ENCODE data around the gene CTBS. TPM values are rescaled to one million over a fixed set of nuclear protein-coding genes. Genes with fewer than 3 reads are reported as not detected.

CTBS gene
- total RNA-seq, 1 donor from 2014 or later: 11.5 TPM

DNA sequence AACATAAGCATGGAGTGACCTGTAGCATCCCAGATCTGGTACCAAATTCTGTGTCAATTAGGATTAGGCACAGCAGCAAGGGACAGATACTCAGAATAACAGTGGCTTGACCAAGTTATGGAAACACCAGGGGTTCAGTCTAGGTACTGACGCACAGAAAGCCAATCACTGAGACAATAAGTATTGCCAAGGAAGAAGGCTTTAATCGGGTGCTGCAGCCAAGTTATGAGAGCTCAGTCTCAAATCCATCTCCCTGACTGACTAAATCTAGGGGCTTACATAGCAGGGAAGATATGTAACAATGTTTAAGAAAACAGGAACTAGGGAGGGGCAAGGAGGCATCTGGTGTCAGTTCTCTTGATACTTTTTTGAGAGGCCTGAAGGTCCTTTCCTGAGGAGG is 39.6 kb upstream of the CTBS start:
- TF ChIP-seq EZH2 (IDR thresholded peaks at IDR 0.05) (no peak), EZH2phosphoT487 (IDR thresholded peaks at IDR 0.05) (no peak)
- TF ChIP-seq, protein P1, sequence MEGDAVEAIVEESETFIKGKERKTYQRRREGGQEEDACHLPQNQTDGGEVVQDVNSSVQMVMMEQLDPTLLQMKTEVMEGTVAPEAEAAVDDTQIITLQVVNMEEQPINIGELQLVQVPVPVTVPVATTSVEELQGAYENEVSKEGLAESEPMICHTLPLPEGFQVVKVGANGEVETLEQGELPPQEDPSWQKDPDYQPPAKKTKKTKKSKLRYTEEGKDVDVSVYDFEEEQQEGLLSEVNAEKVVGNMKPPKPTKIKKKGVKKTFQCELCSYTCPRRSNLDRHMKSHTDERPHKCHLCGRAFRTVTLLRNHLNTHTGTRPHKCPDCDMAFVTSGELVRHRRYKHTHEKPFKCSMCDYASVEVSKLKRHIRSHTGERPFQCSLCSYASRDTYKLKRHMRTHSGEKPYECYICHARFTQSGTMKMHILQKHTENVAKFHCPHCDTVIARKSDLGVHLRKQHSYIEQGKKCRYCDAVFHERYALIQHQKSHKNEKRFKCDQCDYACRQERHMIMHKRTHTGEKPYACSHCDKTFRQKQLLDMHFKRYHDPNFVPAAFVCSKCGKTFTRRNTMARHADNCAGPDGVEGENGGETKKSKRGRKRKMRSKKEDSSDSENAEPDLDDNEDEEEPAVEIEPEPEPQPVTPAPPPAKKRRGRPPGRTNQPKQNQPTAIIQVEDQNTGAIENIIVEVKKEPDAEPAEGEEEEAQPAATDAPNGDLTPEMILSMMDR (IDR thresholded peaks at IDR 0.05): no peak
- H3K9me3 Mint-ChIP-seq: peaks cover 35% of the 10 kb centered on the region
- peaks cover 3% of the 10 kb centered on the region for H3K36me3 Mint-ChIP-seq

DNA sequence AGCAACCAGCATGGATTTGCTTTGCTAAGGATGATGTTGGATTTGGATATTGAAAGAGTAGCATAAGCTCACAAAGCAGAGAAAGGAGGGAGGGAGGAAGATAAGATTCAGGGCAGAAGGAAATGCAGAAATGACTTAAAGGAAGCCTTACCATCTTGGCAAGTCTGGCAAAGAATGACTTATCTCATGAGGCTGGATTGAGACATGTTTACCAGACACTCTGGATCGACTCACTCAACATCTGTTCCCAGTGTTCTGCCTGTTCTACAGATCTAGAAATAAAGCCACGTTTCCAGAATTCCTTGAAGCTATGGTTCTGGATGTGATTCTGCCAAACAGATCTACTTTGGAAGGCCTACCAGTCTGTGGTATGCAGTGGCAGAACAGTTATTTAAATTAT is 38.8 kb upstream of the CTBS start:
- peaks cover 20% of the 10 kb centered on the region for H3K4me1 ChIP-seq
- no peak overlapping the region for H3K9ac ChIP-seq
- H3K27ac ChIP-seq: peak overlapping the region; percentile 99
- Mint-ChIP-seq H3K4me3 (no peak overlapping the region), H3K9me3 (peaks cover 35% of the 10 kb centered on the region), H3K27me3 (ENCODE audit: insufficient read depth, low read depth) (no peaks in the 10 kb centered on the region), H3K27ac (no peak overlapping the region), H3K4me1 (peaks cover 8% of the 10 kb centered on the region), H3K36me3 (peaks cover 3% of the 10 kb centered on the region)
- H3F3A ChIP-seq (ENCODE audit: low read depth): peaks cover 34% of the 10 kb centered on the region
- no peaks in the 10 kb centered on the region for H3K27me3 ChIP-seq
- no peak overlapping the region for H3K4me3 ChIP-seq
- TF ChIP-seq, protein P1 (IDR thresholded peaks at IDR 0.05): no peak
- TF ChIP-seq EZH2 (IDR thresholded peaks at IDR 0.05) (no peak), EZH2phosphoT487 (IDR thresholded peaks at IDR 0.05) (no peak)
- peaks cover 17% of the 10 kb centered on the region for H3K36me3 ChIP-seq
- no peak for DNase-seq (ENCODE audit: low spot score)
- H4K20me1 ChIP-seq (ENCODE audit: low read depth): no peaks in the 10 kb centered on the region
- H3K79me2 ChIP-seq (ENCODE audit: low read depth): no peaks in the 10 kb centered on the region
- H3K9me3 ChIP-seq (ENCODE audit: low read depth): peaks cover 23% of the 10 kb centered on the region
- H2AFZ ChIP-seq (replicated peaks): no peak overlapping the region
- peak overlapping the region; percentile 29 for H3K4me2 ChIP-seq

More for the DNA sequence above, 39.6 kb upstream of the CTBS start:
- Histone ChIP-seq H3K4me1 (peaks cover 20% of the 10 kb centered on the region), H3K36me3 (peaks cover 17% of the 10 kb centered on the region), H3K4me3 (no peak overlapping the region), H3K4me2 (no peak overlapping the region), H3K27ac (no peak overlapping the region), H3F3A (ENCODE audit: low read depth) (peaks cover 34% of the 10 kb centered on the region), H3K9me3 (ENCODE audit: low read depth) (peaks cover 23% of the 10 kb centered on the region), H2AFZ (replicated peaks) (no peak overlapping the region), H3K9ac (no peak overlapping the region), H3K79me2 (ENCODE audit: low read depth) (no peaks in the 10 kb centered on the region), H3K27me3 (no peaks in the 10 kb centered on the region), H4K20me1 (ENCODE audit: low read depth) (no peaks in the 10 kb centered on the region)
- DNase-seq (ENCODE audit: low spot score): no peak
- no peak overlapping the region for H3K4me3 Mint-ChIP-seq
- H3K4me1 Mint-ChIP-seq: peaks cover 8% of the 10 kb centered on the region
- H3K27ac Mint-ChIP-seq: no peak overlapping the region
- H3K27me3 Mint-ChIP-seq (ENCODE audit: insufficient read depth, low read depth): no peaks in the 10 kb centered on the region

DNA sequence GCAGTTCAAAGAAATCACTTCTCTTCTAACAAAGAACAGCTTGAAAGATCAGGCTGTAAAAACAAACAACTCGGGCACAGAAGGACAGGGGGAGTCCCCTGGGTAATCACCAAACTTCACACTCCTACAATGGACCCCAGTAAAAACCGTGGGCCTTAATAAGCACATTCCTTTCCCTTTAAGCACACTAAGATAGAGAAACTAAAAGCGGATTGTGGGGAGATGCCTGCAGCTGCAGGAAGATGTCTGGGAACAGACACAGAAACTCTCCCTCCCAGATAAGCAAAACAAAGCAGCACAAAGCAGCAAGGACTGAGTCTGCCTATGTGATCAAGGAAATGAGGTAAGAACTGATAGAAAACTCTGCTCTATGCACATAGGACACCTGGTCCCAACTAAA is 37.6 kb upstream of the CTBS start:
- Histone ChIP-seq H4K20me1 (ENCODE audit: low read depth) (no peaks in the 10 kb centered on the region), H2AFZ (replicated peaks) (peak overlapping the region; percentile 4), H3K4me3 (no peak overlapping the region), H3K27ac (peak overlapping the region; percentile 99), H3K27me3 (no peaks in the 10 kb centered on the region), H3K79me2 (ENCODE audit: low read depth) (no peaks in the 10 kb centered on the region), H3K4me2 (no peak overlapping the region), H3K4me1 (peaks cover 20% of the 10 kb centered on the region), H3K36me3 (peaks cover 17% of the 10 kb centered on the region), H3K9ac (no peak overlapping the region), H3K9me3 (ENCODE audit: low read depth) (peaks cover 33% of the 10 kb centered on the region), H3F3A (ENCODE audit: low read depth) (peaks cover 34% of the 10 kb centered on the region)
- peaks cover 3% of the 10 kb centered on the region for H3K36me3 Mint-ChIP-seq
- H3K9me3 Mint-ChIP-seq: peaks cover 35% of the 10 kb centered on the region
- no peak overlapping the region for H3K4me3 Mint-ChIP-seq
- TF ChIP-seq EZH2 (IDR thresholded peaks at IDR 0.05): no peak
- TF ChIP-seq EZH2phosphoT487 (IDR thresholded peaks at IDR 0.05): no peak
- TF ChIP-seq, protein P1 (IDR thresholded peaks at IDR 0.05): no peak
- H3K27me3 Mint-ChIP-seq (ENCODE audit: insufficient read depth, low read depth): no peaks in the 10 kb centered on the region
- peak; percentile 85 for DNase-seq (ENCODE audit: low spot score)
- peaks cover 8% of the 10 kb centered on the region for H3K4me1 Mint-ChIP-seq
- H3K27ac Mint-ChIP-seq: peak overlapping the region; percentile 90
